Activated naive CD8-positive, alpha-beta T cell treated with anti-CD3 and anti-CD28 coated beads, Interleukin-2, amount 50 U/mL, for 24 hours (primary cell): ENCODE measurements around the gene PANX2.
A peak's percentile ranks its signal among the peaks of the same experiment; 100 is the strongest.

Experiments
- ATAC-seq: fragments of 150-1000 bp; cut with Tn5 transposase; one replicate; pipeline ENCODE4 v1.10.0; 2021
- DNase-seq: peaks from one replicate; pipeline ENCODE4 v3.0.0; 2021
- H3K27ac Mint-ChIP-seq: one replicate; pipeline ENCODE4 v1.8.0; 2021; ENCODE audit warnings: mild to moderate bottlenecking, mixed read lengths
- H3K27me3 Mint-ChIP-seq: one replicate; pipeline ENCODE4 v1.8.0; 2021; ENCODE audit warnings: mixed read lengths
- H3K36me3 Mint-ChIP-seq: one replicate; pipeline ENCODE4 v1.8.0; 2021; ENCODE audit warnings: low read depth, mixed read lengths
- H3K4me1 Mint-ChIP-seq: one replicate; pipeline ENCODE4 v1.8.0; 2021; ENCODE audit warnings: mixed read lengths
- H3K4me3 Mint-ChIP-seq: one replicate; pipeline ENCODE4 v1.8.0; 2021; ENCODE audit warnings: mild to moderate bottlenecking, moderate library complexity, mixed read lengths
- H3K9me3 Mint-ChIP-seq: one replicate; pipeline ENCODE4 v1.8.0; 2021; ENCODE audit warnings: mixed read lengths

PANX2 gene

DNA sequence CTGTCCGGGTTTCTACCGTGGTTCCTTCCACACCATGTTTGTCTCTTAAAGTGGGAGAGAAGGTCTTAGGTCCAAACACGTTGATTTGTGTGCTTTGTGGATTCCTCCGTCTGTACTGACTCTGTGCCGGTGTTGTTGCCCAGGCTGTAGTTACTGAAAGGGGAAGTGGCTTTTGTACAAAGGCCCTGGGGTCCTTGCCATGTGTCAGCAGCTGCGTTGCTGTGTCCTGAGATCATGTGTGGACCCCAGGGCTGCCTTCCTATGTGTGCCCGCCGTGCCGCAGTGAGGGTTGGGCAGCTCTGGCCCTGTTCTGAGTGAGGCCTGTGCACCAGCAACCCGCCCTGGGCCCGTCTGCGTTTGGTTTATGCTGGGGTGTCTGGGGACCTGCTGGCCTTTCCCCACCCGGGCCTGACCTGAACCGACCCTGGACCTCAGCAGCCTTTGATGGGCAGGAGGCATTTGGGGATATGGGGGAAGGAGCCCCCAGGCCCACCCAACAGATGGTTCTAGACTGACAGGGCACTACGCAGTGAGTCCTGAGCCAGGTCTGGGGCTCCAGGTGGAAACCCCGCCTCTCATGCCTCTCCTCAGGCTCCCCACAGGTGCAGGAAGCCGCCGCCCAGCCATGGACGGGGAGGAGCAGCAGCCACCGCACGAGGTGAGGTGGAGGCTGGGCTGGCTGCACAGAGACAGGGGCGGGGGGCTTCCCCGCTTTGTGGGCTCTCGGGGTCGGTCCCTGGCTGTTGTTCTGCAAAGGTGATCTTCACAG is 22.1 kb downstream of the PANX2 start:
- H3K36me3 Mint-ChIP-seq, result peaks cover 11% of the 10 kb centered on the region
- no peaks in the 10 kb centered on the region for H3K9me3 Mint-ChIP-seq
- peak; percentile 41 for DNase-seq
- H3K27me3 Mint-ChIP-seq, result no peaks in the 10 kb centered on the region
- peaks cover 52% of the 10 kb centered on the region for H3K4me1 Mint-ChIP-seq
- peak overlapping the region; percentile 82 for H3K4me3 Mint-ChIP-seq
- peak overlapping the region; percentile 94 for H3K27ac Mint-ChIP-seq
- ATAC-seq, result no peak

DNA sequence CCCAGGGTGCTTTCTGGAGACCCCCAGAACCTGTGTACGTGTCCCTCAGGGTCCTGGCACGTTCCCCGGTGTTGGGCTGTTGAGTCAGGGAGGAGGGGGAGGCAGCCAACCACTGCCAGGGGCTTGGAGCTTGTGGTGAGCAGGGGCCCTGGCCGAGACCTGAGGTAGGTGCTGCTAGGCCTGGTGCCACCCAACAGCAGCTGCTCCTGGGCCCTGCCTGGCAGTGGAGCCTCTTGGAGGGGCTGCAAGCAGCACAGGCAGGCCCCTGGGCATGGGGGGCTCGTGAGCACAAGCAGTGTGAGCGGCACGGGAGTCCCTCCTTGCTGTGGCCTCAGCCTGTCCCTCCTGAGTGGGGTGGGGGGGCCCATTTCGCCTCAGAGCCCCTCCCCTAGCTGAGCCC is 23.1 kb downstream of the PANX2 start:
- H3K9me3 Mint-ChIP-seq, result no peaks in the 10 kb centered on the region
- H3K27me3 Mint-ChIP-seq, result no peaks in the 10 kb centered on the region
- peaks cover 11% of the 10 kb centered on the region for H3K36me3 Mint-ChIP-seq
- H3K4me1 Mint-ChIP-seq, result peaks cover 44% of the 10 kb centered on the region
- H3K27ac Mint-ChIP-seq, result no peak overlapping the region
- ATAC-seq (no peak), DNase-seq (no peak)
- H3K4me3 Mint-ChIP-seq, result no peak overlapping the region

DNA sequence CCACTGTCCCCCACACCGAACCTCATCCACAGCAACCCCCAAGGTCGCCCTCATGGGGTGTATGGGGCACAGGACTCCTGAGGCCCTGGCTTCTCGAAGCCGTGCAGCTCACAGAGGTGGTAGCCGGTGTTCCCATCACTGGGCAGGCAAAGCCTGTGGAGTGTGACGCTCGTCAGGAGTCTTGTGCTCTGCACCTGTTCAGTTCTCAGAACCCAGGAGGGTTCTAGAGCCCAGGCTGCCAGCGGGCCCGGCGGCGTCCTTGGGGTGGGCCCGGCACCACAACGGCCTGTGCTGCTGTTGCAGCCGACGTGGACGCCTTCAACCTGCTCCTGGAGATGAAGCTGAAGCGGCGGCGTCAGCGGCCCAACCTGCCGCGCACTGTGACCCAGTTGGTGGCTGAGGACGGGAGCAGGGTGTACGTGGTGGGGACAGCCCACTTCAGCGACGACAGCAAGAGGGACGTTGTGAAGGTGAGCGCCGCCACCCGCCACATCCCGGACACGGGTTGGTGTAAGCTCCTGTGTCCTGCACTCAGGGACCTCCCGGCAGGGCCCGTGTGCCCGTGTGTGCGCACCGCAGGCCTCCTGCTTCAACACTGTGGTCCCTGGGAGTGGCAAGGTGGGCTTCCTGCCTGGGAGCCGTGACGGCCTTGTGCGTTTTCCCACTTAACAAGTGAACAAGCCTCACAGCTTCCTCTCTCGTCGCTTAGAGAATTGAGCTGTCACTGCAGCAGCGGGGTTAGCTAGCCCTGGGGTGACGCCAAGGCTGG is 23.7 kb downstream of the PANX2 start:
- H3K4me1 Mint-ChIP-seq, result peaks cover 40% of the 10 kb centered on the region
- H3K27ac Mint-ChIP-seq, result no peak overlapping the region
- DNase-seq (no peak), ATAC-seq (no peak)
- H3K4me3 Mint-ChIP-seq, result no peak overlapping the region
- peaks cover 11% of the 10 kb centered on the region for H3K36me3 Mint-ChIP-seq
- H3K27me3 Mint-ChIP-seq, result no peaks in the 10 kb centered on the region
- no peaks in the 10 kb centered on the region for H3K9me3 Mint-ChIP-seq

GRCh38 chr22:50196256-50196655 is 25.7 kb downstream of the PANX2 start:
- no peak overlapping the region for H3K27ac Mint-ChIP-seq

GRCh38 chr22:50197000-50197800 is 26.7 kb downstream of the PANX2 start:
- DNase-seq (no peak), ATAC-seq (no peak)
- Mint-ChIP-seq H3K27ac (no peak overlapping the region), H3K4me1 (peaks cover 17% of the 10 kb centered on the region), H3K9me3 (no peaks in the 10 kb centered on the region), H3K4me3 (no peak overlapping the region), H3K36me3 (peaks cover 3% of the 10 kb centered on the region), H3K27me3 (no peaks in the 10 kb centered on the region)

More at GRCh38 chr22:50196256-50196655, 25.7 kb downstream of the PANX2 start:
- Mint-ChIP-seq H3K4me3 (no peak overlapping the region), H3K9me3 (no peaks in the 10 kb centered on the region), H3K4me1 (peaks cover 22% of the 10 kb centered on the region), H3K27me3 (no peaks in the 10 kb centered on the region), H3K36me3 (peaks cover 11% of the 10 kb centered on the region)
- DNase-seq (no peak), ATAC-seq (no peak)

DNA sequence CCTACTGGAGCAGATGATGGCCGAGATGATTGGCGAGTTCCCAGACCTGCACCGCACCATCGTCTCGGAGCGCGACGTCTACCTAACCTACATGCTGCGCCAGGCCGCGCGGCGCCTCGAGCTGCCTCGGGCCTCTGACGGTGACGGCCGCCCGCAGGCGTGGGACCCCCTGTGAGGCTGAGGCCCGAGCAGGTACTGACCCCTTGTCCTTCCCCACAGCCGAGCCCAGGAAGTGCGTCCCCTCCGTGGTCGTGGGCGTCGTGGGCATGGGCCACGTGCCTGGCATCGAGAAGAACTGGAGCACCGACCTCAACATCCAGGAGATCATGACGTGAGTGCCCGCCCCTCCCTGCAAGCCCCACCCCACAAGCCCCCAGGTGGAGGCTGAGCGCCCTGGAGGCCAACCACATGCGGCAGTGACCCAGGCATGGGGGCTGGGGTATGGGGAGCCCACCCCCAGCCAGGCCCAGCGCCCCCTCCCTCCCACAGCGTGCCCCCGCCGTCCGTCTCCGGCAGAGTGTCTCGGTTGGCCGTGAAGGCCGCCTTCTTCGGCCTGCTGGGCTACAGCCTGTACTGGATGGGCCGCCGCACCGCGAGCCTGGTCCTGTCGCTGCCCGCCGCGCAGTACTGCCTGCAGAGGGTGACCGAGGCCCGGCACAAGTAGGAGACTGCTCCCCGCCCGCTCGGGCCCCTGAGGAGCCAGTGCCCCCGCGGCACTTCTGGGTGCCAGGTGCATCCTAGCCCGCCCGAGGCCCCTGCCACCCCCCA is 27.5 kb downstream of the PANX2 start:
- no peak for ATAC-seq
- H3K27ac Mint-ChIP-seq, result no peak overlapping the region
- H3K36me3 Mint-ChIP-seq, result peaks cover 2% of the 10 kb centered on the region
- peaks cover 14% of the 10 kb centered on the region for H3K4me1 Mint-ChIP-seq
- no peaks in the 10 kb centered on the region for H3K9me3 Mint-ChIP-seq
- no peak for DNase-seq
- H3K4me3 Mint-ChIP-seq, result no peak overlapping the region
- H3K27me3 Mint-ChIP-seq, result no peaks in the 10 kb centered on the region

- Mint-ChIP-seq H3K27me3 (no peaks in the 10 kb centered on the region), H3K27ac (no peak overlapping the region), H3K9me3 (no peaks in the 10 kb centered on the region), H3K4me3 (no peak overlapping the region), H3K4me1 (peaks cover 17% of the 10 kb centered on the region), H3K36me3 (peaks cover 5% of the 10 kb centered on the region)
- DNase-seq, result no peak
- no peak for ATAC-seq
Measured at GRCh38 chr22:50198624-50199017, 28.1 kb downstream of the PANX2 start.

GRCh38 chr22:50199251-50199721 is 28.8 kb downstream of the PANX2 start:
- peaks cover 7% of the 10 kb centered on the region for H3K36me3 Mint-ChIP-seq
- peak overlapping the region; percentile 66 for H3K4me3 Mint-ChIP-seq
- no peak overlapping the region for H3K27ac Mint-ChIP-seq
- H3K4me1 Mint-ChIP-seq, result peaks cover 21% of the 10 kb centered on the region
- no peak for DNase-seq
- ATAC-seq, result no peak
- H3K27me3 Mint-ChIP-seq, result no peaks in the 10 kb centered on the region
- no peaks in the 10 kb centered on the region for H3K9me3 Mint-ChIP-seq

DNA sequence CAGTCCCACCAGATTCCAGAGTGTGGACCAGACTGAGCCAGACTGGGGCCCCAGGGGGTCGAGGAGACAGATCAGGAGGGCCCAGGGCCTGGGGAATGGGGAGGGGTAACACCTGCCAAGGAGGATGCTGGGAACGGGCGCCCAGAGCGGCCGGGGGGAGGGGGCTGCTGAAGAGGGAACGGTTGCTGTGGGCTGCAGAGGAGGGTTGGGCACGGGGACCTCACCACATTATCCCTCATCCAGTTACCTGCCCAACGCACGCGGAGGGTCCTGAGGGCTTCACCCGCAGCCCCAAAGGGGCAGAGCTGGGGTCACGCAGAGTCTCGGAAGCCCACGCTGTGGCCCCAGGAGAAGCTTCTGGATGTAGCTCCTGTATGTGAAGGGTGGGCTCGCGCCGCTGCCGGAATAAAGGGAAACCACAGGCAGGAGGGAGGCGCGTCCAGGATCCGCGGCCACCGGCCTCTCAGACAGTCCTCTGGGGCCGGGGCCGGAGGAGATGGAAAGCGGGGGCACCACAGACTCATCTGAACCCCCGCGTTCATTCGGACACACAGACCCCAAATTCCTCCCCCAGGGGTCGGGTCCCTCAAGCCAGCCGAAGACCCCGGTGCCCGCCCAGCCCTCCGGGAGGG is 29.4 kb downstream of the PANX2 start:
- Mint-ChIP-seq H3K36me3 (peaks cover 7% of the 10 kb centered on the region), H3K9me3 (no peaks in the 10 kb centered on the region), H3K4me3 (peak overlapping the region; percentile 66), H3K27me3 (no peaks in the 10 kb centered on the region), H3K27ac (peak overlapping the region; percentile 22), H3K4me1 (peaks cover 22% of the 10 kb centered on the region)
- peak; percentile 20 for DNase-seq
- ATAC-seq, result no peak

DNA sequence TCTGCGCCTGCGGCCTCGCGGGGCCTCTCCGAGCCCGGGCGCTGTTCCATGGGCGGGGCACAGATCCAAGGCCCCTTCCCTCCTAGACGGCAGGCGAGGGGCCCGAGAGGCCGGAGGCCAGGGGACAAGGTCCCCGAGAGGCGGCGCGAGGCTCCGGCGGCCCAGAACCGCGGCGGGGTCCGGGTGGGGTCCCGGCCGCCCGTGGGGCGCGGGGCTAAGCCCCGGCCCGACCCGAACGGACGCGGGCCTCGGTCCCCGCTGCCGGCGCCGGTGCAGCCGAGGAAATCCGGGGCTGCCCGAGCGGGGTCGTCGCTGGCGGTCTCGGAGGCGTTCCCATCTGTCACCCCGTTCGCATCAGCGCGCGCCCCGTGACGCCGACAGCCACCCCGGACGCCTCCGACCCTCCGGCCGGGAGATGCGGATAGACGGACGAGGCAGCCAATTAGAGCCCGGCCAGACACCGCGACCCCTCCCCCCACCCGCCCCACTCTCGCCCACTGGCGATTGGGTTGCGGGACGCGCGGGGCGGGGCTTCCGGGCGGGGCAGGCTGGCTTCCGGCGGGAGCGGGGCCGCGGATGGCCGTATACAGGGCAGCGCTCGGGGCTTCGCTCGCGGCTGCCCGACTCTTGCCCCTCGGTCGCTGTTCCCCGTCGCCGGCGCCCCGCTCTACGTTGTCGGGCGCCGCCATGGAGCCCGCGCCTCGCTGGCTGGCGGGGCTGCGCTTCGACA is 30.1 kb downstream of the PANX2 start, which contains the start of gene SELENOO:
TSS of gene SELENOO (plus strand) at position 551 of the 730 bp plus-strand sequence. CDS start at position 577, 26 bp downstream.
- peak; percentile 85 for ATAC-seq
- Mint-ChIP-seq H3K9me3 (no peaks in the 10 kb centered on the region), H3K36me3 (peaks cover 7% of the 10 kb centered on the region), H3K27ac (peak within 1 kb of the TSS; percentile 22), H3K4me1 (peaks cover 21% of the 10 kb centered on the region), H3K4me3 (peak within 1 kb of the TSS; percentile 80), H3K27me3 (no peaks in the 10 kb centered on the region)
- peak; percentile 96 for DNase-seq

GRCh38 chr22:50201191-50202129 is 30.9 kb downstream of the PANX2 start:
- DNase-seq (peak; percentile 31), ATAC-seq (peak; percentile 31)
- H3K4me3 Mint-ChIP-seq, result peak overlapping the region; percentile 80
- peaks cover 21% of the 10 kb centered on the region for H3K4me1 Mint-ChIP-seq
- peaks cover 7% of the 10 kb centered on the region for H3K36me3 Mint-ChIP-seq
- H3K9me3 Mint-ChIP-seq, result no peaks in the 10 kb centered on the region
- H3K27ac Mint-ChIP-seq, result no peak overlapping the region
- no peaks in the 10 kb centered on the region for H3K27me3 Mint-ChIP-seq

DNA sequence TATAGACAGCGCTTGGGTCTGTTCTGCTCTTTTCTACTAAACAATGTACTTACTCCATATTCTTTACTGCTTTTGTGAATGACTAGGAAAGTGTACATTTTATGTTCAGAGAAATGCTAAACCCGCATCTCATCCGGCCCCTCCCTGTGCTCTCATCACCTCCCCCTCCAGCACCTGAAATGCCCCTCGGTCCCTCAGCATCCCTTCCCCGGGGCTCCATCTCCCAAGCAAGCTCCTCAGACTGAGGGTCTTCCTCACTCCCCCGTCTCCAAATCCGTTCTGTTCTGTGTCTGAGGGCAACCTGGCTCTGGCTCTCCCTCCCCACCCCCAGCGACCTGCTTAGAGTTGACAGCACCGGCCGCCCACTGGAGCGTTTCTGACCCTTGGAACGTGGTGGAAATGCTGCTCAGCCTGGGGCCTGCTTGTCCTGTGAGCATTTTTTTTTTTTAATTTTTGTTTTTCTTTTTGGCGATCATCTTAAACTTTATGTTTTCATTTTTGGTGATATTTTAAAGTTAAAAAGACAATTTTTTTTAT is 31.7 kb downstream of the PANX2 start:
- no peak for DNase-seq
- no peak overlapping the region for H3K27ac Mint-ChIP-seq
- peak overlapping the region; percentile 80 for H3K4me3 Mint-ChIP-seq
- H3K4me1 Mint-ChIP-seq, result peaks cover 21% of the 10 kb centered on the region
- H3K27me3 Mint-ChIP-seq, result no peaks in the 10 kb centered on the region
- ATAC-seq, result no peak
- peaks cover 7% of the 10 kb centered on the region for H3K36me3 Mint-ChIP-seq
- no peaks in the 10 kb centered on the region for H3K9me3 Mint-ChIP-seq
